Hematopoietic multipotent progenitor cell (in vitro differentiated cells): ENCODE measurements around the gene LRP1B. TPM values are rescaled to one million over a fixed set of nuclear protein-coding genes. Genes with fewer than 3 reads are reported as not detected.
"Not testable (repeated sequence)": the region's sequence is repeated elsewhere in the genome, so short reads cannot be mapped to it uniquely, and the experiment has no call there.

ENCODE experiments used
- DNase-seq, 3 donors: peaks; one replicate each; pipeline ENCODE4 v3.0.0-alpha.2; 2011 to 2015; ENCODE audit warnings: low read depth in 2 of 3, low spot score in 2 of 3
- total RNA-seq: library from RNA; depleted of rRNA; stranded (reverse); fragments of >200 nt; gene quantifications from one replicate; pipeline ENCODE4 v1.2.3, GENCODE V29; 2012

The LRP1B gene
- total RNA-seq, 1 donor: under 0.01 TPM

GRCh38 chr2:140998577-140998976, 1132.2 kb downstream of the LRP1B start:
- no peak for DNase-seq

- no peak for DNase-seq
These were observed 1132.8 kb downstream of the LRP1B start for GRCh38 chr2:140998017-140998416.

DNA sequence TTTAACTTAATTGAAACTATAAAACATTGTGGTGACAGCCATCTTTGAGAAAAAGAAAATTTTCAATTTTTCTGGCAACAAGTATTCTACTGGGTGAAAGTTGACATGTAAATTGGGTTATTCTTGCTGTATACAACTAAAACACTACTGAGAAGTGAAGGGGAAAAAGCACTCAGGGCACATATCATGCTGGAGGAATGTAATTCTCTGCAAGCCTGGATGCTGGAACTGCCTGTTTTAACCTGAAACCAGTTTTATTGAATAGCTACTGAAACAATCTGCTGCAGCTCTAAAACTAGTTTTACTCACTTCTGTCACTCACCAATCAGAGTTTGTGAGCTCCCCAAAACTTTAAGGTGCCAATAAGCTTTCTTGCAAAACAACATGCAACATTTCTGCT, 1136.0 kb downstream of the LRP1B start:
- DNase-seq: no peak

- DNase-seq: no peak
These were observed 1140.4 kb downstream of the LRP1B start for GRCh38 chr2:140990416-140990815.

GRCh38 chr2:140988597-140988996, 1142.2 kb downstream of the LRP1B start:
- DNase-seq: no peak

DNA sequence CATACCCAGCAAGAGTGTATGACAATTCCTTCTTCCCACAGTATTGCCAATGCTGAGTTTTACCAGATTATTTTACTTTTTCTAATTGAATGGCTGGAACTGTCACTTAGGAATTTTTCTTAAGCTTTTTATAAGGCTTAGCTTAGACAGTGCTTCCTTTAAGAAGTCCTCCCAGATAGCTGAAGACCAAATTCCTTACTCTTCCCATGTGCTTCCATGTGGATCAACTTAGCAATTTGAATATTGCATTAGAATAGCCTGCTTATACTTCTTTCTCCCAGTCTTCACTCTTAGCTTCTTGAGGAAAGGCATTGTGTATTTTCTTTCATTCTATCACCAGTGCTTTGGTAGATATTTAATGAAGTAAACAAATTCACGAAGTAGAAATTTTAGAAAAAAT, 1144.4 kb downstream of the LRP1B start:
- no peak for DNase-seq

DNA sequence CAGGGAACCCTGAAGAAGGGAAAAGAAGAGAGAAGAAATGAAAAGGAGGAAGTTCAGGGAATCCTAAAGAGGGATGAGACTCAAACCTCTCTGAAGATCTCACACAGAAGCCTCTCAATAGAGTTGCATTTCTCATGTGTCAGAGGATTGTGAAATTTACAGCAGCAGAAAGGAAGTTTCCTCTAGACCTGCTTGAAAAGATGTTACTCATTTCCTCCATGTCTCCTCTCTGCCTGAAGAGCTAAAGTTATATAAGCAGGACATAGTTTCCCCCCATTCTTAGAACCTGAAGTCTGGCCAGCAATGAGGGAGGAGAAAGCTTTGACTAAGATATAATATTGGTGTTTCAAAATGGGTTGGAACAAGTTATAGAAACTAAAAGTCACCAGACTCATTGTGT, 1155.6 kb downstream of the LRP1B start:
- no peak for DNase-seq

DNA sequence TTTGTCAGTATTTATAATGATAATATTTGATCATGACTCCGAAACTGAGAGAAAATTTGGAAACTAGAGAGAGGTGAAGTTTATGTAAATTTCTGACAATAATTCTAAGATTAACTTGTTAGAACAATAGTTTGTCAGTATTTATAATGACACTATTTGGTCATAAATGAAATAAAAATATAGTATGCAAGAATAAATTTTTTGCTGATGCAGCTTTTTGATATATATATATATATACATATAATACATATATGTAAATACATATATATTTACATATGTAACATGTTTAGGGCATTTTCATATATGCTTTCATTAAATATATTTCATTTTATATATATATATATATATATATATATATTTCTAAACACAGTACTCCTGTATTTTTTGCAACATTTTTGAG, 1158.1 kb downstream of the LRP1B start:
- DNase-seq: no peak

DNA sequence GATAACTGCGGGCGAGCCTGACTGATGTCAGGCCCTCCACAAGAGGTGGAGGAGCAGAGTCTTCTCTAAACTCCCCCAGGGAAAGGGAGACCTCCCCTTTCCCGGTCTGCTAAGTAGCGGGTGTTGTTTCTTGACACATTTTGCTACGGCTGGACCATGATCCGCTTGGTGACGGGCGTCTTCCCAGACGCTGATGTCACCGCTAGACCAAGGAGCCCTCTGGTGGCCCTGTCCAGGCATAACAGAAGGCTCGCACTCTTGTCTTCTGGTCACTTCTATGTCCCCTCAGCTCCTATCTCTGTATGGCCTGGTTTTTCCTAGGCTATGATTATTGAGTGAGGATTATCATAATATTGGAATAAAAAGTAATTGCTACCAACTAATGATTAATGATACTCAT, 1166.5 kb downstream of the LRP1B start:
- not testable (repeated sequence) for DNase-seq

GRCh38 chr2:140949932-140950331, 1180.9 kb downstream of the LRP1B start:
- DNase-seq: no peak

GRCh38 chr2:140947236-140947635, 1183.6 kb downstream of the LRP1B start:
- DNase-seq: no peak

- no peak for DNase-seq
These were observed 1186.9 kb downstream of the LRP1B start for GRCh38 chr2:140943867-140944266.

- no peak for DNase-seq
These were observed 1188.5 kb downstream of the LRP1B start for GRCh38 chr2:140942284-140942683.

DNA sequence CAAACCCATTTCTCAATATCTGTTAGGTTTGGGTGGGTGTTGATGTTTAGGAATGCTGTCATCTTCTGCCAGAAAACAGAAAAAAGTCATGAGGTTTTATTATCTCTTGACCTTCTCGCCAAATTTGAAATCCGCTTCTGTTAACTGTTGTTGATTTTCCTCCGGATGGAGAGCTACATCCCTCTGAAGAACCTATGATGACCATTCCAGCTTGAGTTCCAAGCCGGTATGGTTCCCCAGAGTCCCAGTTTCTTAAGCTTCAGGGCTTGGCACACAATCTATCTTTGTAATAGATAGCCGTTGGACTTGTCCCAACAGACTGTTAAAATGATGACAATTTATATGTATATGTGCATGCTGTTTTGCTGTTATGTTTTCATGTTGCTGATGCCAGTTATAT, 1201.0 kb downstream of the LRP1B start:
- DNase-seq: no peak

- DNase-seq: no peak
These were observed 1212.4 kb downstream of the LRP1B start for GRCh38 chr2:140918426-140918825.

- no peak for DNase-seq
These were observed 1214.4 kb downstream of the LRP1B start for GRCh38 chr2:140916410-140916809.

- no peak for DNase-seq
These were observed 1220.1 kb downstream of the LRP1B start for GRCh38 chr2:140910683-140911082.

DNA sequence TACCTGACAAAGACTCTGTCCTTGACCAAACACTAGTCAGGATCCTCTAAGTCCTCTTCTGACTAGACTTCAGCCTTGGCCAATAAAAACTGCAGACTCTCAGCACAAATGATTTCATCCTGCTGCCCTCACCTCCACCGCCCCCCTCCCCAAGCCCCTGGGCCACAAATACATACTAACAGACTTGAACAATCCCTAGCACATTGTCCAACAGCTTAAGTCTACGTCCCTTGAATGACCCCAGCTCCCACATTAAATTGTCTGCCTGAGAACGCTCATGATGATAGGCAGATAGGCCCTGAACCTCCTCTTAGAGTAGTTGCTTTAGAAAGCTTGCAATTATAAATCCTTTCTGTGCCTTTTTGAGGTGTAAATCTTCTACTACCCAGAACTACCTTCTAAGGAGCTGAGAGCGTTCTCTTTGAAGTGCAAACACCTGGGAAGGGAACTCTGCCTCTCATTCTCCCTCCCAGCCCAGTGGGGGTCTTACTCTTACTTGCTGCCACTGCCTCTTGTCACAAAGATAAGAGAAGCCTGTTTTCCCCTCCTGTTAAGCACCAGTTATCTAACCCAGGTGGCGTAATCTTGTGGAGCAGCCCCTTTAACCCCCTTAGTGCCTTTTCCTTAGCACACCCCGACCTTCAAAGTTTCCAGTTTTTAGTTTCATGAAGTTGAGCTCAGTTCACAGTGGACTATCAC, 1225.6 kb downstream of the LRP1B start:
- DNase-seq: no peak

- no peak for DNase-seq
These were observed 1235.4 kb downstream of the LRP1B start for GRCh38 chr2:140895378-140895777.

GRCh38 chr2:140893685-140894084, 1237.1 kb downstream of the LRP1B start:
- DNase-seq: no peak

DNA sequence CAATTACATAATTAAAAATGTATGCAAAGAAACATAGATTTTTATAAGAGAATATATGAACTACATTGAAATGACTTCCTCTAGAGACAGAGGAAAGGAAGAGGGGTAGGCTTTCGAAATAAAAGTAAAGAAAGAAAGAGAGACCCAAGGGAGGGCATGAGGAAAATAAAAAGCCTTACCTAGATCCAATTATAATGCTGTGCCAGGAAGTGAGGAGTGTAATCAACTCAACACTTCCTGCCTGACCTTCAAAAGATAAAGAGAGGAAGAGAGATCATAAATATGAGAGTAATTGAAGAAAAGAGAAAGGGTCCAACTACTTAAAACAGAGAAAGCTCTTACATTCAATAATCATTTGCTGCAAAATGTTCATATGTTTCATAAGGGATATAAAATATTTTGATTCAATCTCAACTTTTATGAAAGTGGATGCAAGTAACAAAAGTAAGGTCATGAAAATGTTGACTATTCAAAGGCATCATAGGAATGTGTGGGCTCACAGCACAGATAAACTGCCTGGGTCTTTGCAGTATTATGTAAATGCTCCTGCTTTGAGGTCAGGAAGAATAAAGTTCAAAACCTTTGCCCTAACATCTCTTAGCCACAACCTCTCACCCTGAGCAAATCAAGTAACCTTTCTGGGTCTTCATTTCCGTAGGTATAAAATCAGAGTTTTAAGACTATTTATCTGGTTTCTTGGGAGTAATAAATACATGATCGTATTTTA, 1237.7 kb downstream of the LRP1B start:
- no peak for DNase-seq

- no peak for DNase-seq
These were observed 1238.4 kb downstream of the LRP1B start for GRCh38 chr2:140892436-140892835.
